Testis (tissue), 3 donors: Measurements from ENCODE around the gene ERAL1. TPM values are rescaled to one million over a fixed set of nuclear protein-coding genes. Genes with fewer than 3 reads are reported as not detected.
"Not testable (repeated sequence)": the region's sequence is repeated elsewhere in the genome, so short reads cannot be mapped to it uniquely, and the experiment has no call there.

Experiments
- DNase-seq: peaks from one replicate; pipeline ENCODE4 v3.0.0-alpha.2; 2019
- H3K27ac ChIP-seq, 2 donors: fragments of 200-600 bp; sonication (generic); one replicate each; pipeline ENCODE4 v1.5.1; 2019
- H3K27me3 ChIP-seq: fragments of 200-600 bp; sonication (generic); one replicate; pipeline ENCODE4 v1.5.1; 2019
- H3K36me3 ChIP-seq: fragments of 200-600 bp; sonication (generic); one replicate; pipeline ENCODE4 v1.5.1; 2017; ENCODE audit warnings: low read depth; ENCODE audit errors: missing control alignments
- H3K4me1 ChIP-seq: fragments of 200-600 bp; sonication (generic); one replicate; pipeline ENCODE4 v1.5.1; 2019
- H3K4me3 ChIP-seq, 2 donors: fragments of 200-600 bp; sonication (generic); one replicate each; pipeline ENCODE4 v1.5.1; 2017 to 2019
- H3K9me3 ChIP-seq: fragments of 200-600 bp; sonication (generic); one replicate; pipeline ENCODE4 v1.5.1; 2017
- POLR2A ChIP-seq: fragments of 450-650 bp; IDR thresholded peaks from one replicate; pipeline ENCODE4 v1.6.1; 2017; ENCODE audit warnings: antibody characterized with exemption, mild to moderate bottlenecking, moderate library complexity
- whole genome bisulfite sequencing, 2 donors: methylation state at CpG; one replicate each; pipeline ENCODE4 v1.1.5; 2018; 5-methylcytosine and 5-hydroxymethylcytosine counted together
- intact Hi-C: fragments of 100-400 bp; cut with DNase I; formaldehyde crosslinking; loops from one replicate; pipeline ENCODE4 v1.15.1; 2023; ENCODE audit warnings: low total_unique reads
- polyA plus RNA-seq: library from polyadenylated mRNA; stranded (reverse); fragments of 350-450 nt; fragmentation: Illumina TruSeq; extraction: RNeasy Lipid Tissue Mini Kit (QIAGEN cat#74804); gene quantifications from one replicate; pipeline ENCODE4 v1.2.3, GENCODE V29; 2014; ENCODE audit warnings: low read depth, low replicate concordance; ENCODE audit not compliant: insufficient read depth
- total RNA-seq, 2 donors: library from RNA; depleted of rRNA; stranded (reverse); fragments of >200 nt; gene quantifications; one replicate each; pipeline ENCODE4 v1.2.3, GENCODE V29; 2016
- TF ChIP-seq, protein P1 (sequence below), 3 experiments: fragments of 450-650 bp in 2 of 3; fragments of 200-600 bp in 1 of 3; sonication (generic) in 1 of 3; IDR thresholded peaks; one replicate each; pipeline ENCODE4 v1.5.1; 2016 to 2019; ENCODE audit warnings: antibody characterized with exemption in 3 of 3, mild to moderate bottlenecking in 2 of 3, moderate library complexity in 1 of 3

The ERAL1 gene
- total and polyA plus RNA-seq, 3 donors from 2014 or later: 54.8 to 75.2 (median 61.1) TPM

DNA sequence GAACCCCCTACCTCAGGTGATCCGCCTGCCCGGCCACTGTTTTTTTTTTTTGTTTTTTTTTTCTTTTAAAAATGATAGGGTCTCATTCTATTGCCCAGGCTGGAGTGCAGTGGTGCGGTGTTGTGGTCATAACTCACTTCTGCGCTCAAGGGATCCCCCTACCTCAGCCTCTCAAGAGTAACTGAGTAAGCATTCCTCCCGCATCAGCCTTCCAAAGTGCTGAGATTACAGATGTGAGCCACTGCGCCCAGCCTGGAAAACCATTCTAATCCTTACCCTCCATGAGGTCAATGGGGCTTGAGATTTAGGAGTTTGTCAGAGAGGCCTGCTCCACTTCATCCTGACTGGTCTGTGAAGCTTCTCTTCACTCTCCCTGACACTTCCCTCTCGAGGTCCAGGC is 12.5 kb downstream of the ERAL1 start:
- no peaks in the 10 kb centered on the region for H3K27me3 ChIP-seq
- intact Hi-C loops: no loop called here
- H3K36me3 ChIP-seq: no peaks in the 10 kb centered on the region
- no peak overlapping the region for H3K27ac ChIP-seq
- no peaks in the 10 kb centered on the region for H3K9me3 ChIP-seq
- no peak overlapping the region for H3K4me3 ChIP-seq
- WGBS, 2 donors: 84 to 87% methylated on average over 7 of the region's 7 CpGs
- TF ChIP-seq POLR2A: no peak
- TF ChIP-seq, protein P1, sequence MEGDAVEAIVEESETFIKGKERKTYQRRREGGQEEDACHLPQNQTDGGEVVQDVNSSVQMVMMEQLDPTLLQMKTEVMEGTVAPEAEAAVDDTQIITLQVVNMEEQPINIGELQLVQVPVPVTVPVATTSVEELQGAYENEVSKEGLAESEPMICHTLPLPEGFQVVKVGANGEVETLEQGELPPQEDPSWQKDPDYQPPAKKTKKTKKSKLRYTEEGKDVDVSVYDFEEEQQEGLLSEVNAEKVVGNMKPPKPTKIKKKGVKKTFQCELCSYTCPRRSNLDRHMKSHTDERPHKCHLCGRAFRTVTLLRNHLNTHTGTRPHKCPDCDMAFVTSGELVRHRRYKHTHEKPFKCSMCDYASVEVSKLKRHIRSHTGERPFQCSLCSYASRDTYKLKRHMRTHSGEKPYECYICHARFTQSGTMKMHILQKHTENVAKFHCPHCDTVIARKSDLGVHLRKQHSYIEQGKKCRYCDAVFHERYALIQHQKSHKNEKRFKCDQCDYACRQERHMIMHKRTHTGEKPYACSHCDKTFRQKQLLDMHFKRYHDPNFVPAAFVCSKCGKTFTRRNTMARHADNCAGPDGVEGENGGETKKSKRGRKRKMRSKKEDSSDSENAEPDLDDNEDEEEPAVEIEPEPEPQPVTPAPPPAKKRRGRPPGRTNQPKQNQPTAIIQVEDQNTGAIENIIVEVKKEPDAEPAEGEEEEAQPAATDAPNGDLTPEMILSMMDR (IDR thresholded peaks at IDR 0.05): no peak
- H3K4me1 ChIP-seq: no peaks in the 10 kb centered on the region
- DNase-seq: no peak

DNA sequence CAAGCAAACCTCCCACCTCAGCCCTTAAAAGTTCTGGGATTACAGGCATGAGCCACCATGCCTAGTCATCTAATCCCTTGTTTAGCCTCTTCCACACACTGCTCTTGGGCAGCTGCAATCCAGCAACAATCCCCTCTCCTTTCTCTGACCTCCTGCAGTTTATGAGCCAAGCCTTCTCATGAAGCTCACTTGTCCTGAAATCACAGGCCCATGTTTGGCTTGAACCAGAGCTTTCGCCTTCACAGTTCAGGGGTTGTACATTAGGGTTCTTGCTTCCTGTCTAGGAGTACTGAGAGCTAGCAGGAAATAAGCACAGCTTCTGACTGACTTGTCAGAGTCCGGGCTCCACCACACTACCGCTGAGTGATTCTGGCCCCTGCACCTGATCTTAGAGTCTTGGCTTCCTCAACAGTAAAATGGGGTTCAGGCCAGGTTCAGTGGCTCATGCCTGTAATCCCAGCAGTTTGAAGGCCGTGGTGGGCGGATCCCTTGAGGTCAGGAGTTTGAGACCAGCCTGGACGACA is 16.3 kb downstream of the ERAL1 start:
- no peak for TF ChIP-seq POLR2A
- TF ChIP-seq, protein P1 (IDR thresholded peaks at IDR 0.05): no peak
- no peaks in the 10 kb centered on the region for H3K4me1 ChIP-seq
- no peak overlapping the region for H3K4me3 ChIP-seq
- no peaks in the 10 kb centered on the region for H3K36me3 ChIP-seq
- no peaks in the 10 kb centered on the region for H3K9me3 ChIP-seq
- DNase-seq: no peak
- H3K27ac ChIP-seq: no peak overlapping the region
- H3K27me3 ChIP-seq: no peaks in the 10 kb centered on the region
- WGBS, 2 donors: 83 to 86% methylated on average over 2 to 6 of the region's 6 CpGs
- intact Hi-C loops: no loop called here

DNA sequence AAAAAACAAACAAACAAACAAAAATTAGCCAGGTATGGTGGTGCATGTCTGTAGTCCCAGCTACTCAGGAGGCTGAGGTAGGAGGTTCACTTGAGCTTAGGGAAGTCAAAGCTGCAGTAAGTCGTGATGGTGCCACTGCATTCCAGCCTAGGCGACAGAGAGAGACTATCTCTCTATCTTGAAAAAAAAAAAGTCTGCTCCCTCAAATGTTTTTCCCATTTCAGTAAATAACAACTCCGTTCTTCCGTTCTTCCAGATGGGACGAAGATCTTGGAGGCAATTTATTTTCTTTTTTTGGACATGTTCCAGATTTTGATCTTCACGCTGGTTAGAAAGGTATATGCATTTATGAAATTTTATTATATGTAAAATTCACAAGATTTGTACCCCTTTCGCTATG is 19.0 kb downstream of the ERAL1 start:
- TF ChIP-seq, protein P1 (IDR thresholded peaks at IDR 0.05): no peak
- no peak for TF ChIP-seq POLR2A
- Histone ChIP-seq H3K9me3 (no peaks in the 10 kb centered on the region), H3K36me3 (no peaks in the 10 kb centered on the region), H3K27ac (no peak overlapping the region), H3K4me3 (no peak overlapping the region), H3K4me1 (no peaks in the 10 kb centered on the region), H3K27me3 (no peaks in the 10 kb centered on the region)
- WGBS, 2 donors: 94 to 95% methylated on average over 7 of the region's 7 CpGs
- intact Hi-C loops: no loop called here
- DNase-seq: no peak

DNA sequence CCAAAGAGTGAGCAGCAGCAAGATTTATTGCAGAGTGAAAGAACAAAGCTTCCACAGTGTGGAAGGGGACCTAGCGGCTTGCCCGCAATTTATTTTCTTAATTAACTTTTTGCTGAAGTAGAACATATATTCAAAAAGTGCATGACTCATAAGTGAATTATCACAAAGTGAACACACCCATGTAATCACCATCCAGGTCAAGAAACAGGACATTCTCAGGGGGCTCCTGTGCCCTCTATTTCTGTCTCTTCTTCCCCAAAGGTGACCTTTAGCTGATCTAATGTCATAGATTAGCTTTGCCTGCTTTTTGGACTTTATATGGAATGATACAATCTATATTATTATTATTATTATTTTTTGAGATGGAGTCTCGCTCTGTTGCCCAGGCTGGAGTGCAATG is 19.9 kb downstream of the ERAL1 start:
- H3K4me3 ChIP-seq: no peak overlapping the region
- TF ChIP-seq POLR2A: no peak
- TF ChIP-seq, protein P1 (IDR thresholded peaks at IDR 0.05): no peak
- no peak for DNase-seq
- H3K27ac ChIP-seq: no peak overlapping the region
- no peaks in the 10 kb centered on the region for H3K27me3 ChIP-seq
- no peaks in the 10 kb centered on the region for H3K36me3 ChIP-seq
- intact Hi-C loops: no loop called here
- no peaks in the 10 kb centered on the region for H3K4me1 ChIP-seq
- WGBS, 2 donors: 88 to 89% methylated on average over 3 of the region's 3 CpGs
- H3K9me3 ChIP-seq: no peaks in the 10 kb centered on the region

DNA sequence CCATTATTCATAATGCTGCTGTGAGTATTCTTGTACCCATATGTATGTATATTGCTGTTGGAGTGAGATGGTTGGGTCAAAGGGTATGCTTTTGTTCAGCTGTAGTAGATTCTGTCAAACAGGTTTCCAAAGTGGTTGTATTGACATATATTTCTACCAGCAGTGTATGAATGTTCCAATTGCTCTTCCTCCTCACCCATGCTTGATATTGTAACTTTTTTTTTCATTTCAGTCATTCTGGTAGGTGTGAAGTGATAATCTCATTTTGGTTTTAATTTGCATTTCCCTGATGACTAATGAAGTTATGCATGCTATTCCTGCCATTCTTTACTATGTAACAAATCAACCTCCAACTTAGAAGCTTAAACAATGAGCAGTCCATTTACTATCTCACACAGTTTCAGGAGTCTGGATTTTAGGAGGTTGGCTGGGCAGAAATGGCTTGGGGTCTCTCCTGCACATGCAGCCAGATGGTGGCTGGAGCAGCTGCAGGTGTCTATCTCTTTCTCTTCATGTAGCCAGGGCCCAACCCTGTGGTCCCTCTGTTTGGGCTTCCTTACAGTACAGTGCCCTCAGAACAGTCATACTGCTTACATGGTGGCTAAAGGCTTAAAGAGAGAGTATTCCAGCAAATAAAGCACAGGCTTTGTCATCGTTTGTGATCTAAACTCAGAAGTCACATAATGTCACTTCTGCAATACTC is 21.2 kb downstream of the ERAL1 start:
- no peaks in the 10 kb centered on the region for H3K4me1 ChIP-seq
- no peaks in the 10 kb centered on the region for H3K36me3 ChIP-seq
- H3K27me3 ChIP-seq: no peaks in the 10 kb centered on the region
- no peak overlapping the region for H3K27ac ChIP-seq
- intact Hi-C loops: no loop called here
- no peak for TF ChIP-seq POLR2A
- TF ChIP-seq, protein P1 (IDR thresholded peaks at IDR 0.05): no peak
- 44 to 56% methylated on average over 1 of the region's 1 CpG for WGBS, 2 donors
- H3K4me3 ChIP-seq: no peak overlapping the region
- no peak for DNase-seq
- H3K9me3 ChIP-seq: no peaks in the 10 kb centered on the region

DNA sequence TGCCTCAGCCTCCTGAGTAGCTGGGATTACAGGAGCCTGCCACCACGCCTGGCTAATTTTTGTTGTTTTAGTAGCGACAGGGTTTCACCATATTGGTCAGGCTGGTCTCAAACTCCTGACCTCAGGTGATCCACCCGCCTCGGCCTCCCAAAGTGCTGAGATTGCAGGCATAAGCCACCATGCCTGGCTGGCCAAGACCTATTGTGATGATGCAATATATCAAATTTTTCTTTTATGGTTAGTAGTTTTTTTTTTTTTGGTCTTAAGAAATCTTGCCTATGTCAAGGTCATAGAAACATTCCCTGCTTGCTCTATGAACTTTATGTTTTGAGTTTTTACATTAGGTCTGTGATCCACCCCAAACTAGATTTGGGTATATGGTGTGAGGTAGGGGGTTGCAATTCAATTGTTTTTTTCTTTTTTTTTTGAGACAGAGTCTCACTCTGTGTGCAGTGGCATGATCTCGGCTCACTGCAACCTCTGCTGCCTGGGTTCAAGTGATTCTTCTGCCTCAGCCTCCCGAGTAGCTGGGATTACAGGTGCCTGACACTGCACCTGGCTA is 22.4 kb downstream of the ERAL1 start:
- H3K27me3 ChIP-seq, H3K27ac ChIP-seq, H3K36me3 ChIP-seq, DNase-seq, H3K4me3 ChIP-seq, H3K4me1 ChIP-seq, H3K9me3 ChIP-seq, intact Hi-C loops: not testable (repeated sequence)
- 96% methylated on average over 6 of the region's 6 CpGs for WGBS, 2 donors
